ENCODE measurements around the gene FAM110C. TPM values are rescaled to one million over a fixed set of nuclear protein-coding genes. Genes with fewer than 3 reads are reported as not detected.

FAM110C gene
- under 1 TPM; 0.44 to 0.48 TPM for total RNA-seq
- 0.15 TPM for polyA plus RNA-seq

- ChIA-PET POLR2A (no interaction called here), CTCF (no interaction called here)
- H3K36me3 ChIP-seq (ENCODE audit: insufficient read depth, low read length), result no peaks in the 10 kb centered on the region
- DNase-seq, result peak; percentile 29 to 67 (median 41)
- no peaks in the 10 kb centered on the region for H3K9me3 ChIP-seq (ENCODE audit: low read length)
- no peak within 1 kb of the TSS for H3K27ac ChIP-seq (ENCODE audit: low read depth, low read length)
- no peaks in the 10 kb centered on the region for H3K27me3 ChIP-seq (ENCODE audit: insufficient read depth, low read length, poor library complexity, severe bottlenecking)
- peaks cover 10% of the 10 kb centered on the region for H3K4me1 ChIP-seq (ENCODE audit: insufficient read depth, low read length)
- Mint-ChIP-seq H3K4me3 (peak within 1 kb of the TSS; percentile 74 to 92 (median 86)), H3K4me1 (peaks cover 12 to 29% (median 13%) of the 10 kb centered on the region in 3 donors), H3K9me3 (no peaks in the 10 kb centered on the region), H3K27ac (peak within 1 kb of the TSS in 5 of 8 donors; percentile 31 to 95 (median 78)), H3K27me3 (peaks cover 24 to 35% of the 10 kb centered on the region in 2 donors), H3K36me3 (peaks cover 0 to 1% (median 0%) of the 10 kb centered on the region in 3 donors)
- peak within 1 kb of the TSS; percentile 31 for H3K4me3 ChIP-seq (ENCODE audit: low read length)
Observed at GRCh38 chr2:46471-47345, at the start of gene FAM110C. Gene FAM110C, minus strand, starts transcription at chr2:46505. Its CDS starts 120 bp downstream, at chr2:46385.

DNA sequence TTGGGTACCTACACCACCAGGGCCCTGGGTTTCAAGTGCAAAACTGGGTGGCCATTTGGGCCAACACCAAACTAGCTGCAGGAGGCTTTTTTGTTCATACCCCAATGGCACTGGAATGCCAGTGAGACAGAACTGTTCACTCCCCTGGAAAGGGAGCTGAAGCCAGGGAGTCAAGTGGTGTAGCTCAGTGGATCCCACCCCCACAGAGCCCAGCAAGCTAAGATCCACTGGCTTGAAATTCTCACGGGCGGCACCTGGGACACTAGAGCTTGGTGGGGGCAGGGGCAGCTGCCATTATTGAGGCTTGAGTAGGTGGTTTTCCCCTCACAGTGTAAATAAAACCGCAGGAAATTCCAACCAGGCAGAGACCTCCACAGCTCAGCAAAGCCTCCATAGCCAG lies 46.0 kb upstream of the FAM110C start:
- Histone ChIP-seq H3K4me3 (ENCODE audit: low read length) (no peak overlapping the region), H3K27me3 (ENCODE audit: insufficient read depth, low read length, poor library complexity, severe bottlenecking) (no peaks in the 10 kb centered on the region), H3K4me1 (ENCODE audit: insufficient read depth, low read length) (no peaks in the 10 kb centered on the region), H3K36me3 (ENCODE audit: insufficient read depth, low read length) (no peaks in the 10 kb centered on the region), H3K27ac (ENCODE audit: low read depth, low read length) (no peak overlapping the region), H3K9me3 (ENCODE audit: low read length) (no peaks in the 10 kb centered on the region)
- DNase-seq, result no peak
- Mint-ChIP-seq H3K4me1 (no peaks in the 10 kb centered on the region), H3K27ac (no peak overlapping the region), H3K9me3 (peaks cover 0 to 11% (median 0%) of the 10 kb centered on the region in 5 donors), H3K27me3 (peaks cover 10 to 48% of the 10 kb centered on the region in 2 donors), H3K4me3 (no peak overlapping the region), H3K36me3 (no peaks in the 10 kb centered on the region)
- ChIA-PET POLR2A (no interaction called here), CTCF (no interaction called here)

GRCh38 chr2:90645-91312 lies 44.5 kb upstream of the FAM110C start:
- no peak overlapping the region for H3K4me3 Mint-ChIP-seq
- DNase-seq, result no peak
- Histone ChIP-seq H3K27me3 (ENCODE audit: insufficient read depth, low read length, poor library complexity, severe bottlenecking) (no peaks in the 10 kb centered on the region), H3K27ac (ENCODE audit: low read depth, low read length) (no peak overlapping the region), H3K36me3 (ENCODE audit: insufficient read depth, low read length) (no peaks in the 10 kb centered on the region), H3K4me1 (ENCODE audit: insufficient read depth, low read length) (no peaks in the 10 kb centered on the region), H3K9me3 (ENCODE audit: low read length) (no peaks in the 10 kb centered on the region), H3K4me3 (ENCODE audit: low read length) (no peak overlapping the region)
- peaks cover 9 to 40% of the 10 kb centered on the region in 2 donors for H3K27me3 Mint-ChIP-seq
- H3K36me3 Mint-ChIP-seq, result no peaks in the 10 kb centered on the region
- peaks cover 0 to 8% (median 0%) of the 10 kb centered on the region in 5 donors for H3K9me3 Mint-ChIP-seq
- ChIA-PET POLR2A (no interaction called here), CTCF (no interaction called here)
- H3K27ac Mint-ChIP-seq, result no peak overlapping the region
- no peaks in the 10 kb centered on the region for H3K4me1 Mint-ChIP-seq

- Mint-ChIP-seq H3K9me3 (no peaks in the 10 kb centered on the region), H3K27me3 (peaks cover 9 to 35% of the 10 kb centered on the region in 2 donors), H3K4me3 (no peak overlapping the region), H3K4me1 (no peaks in the 10 kb centered on the region), H3K27ac (no peak overlapping the region), H3K36me3 (no peaks in the 10 kb centered on the region)
- no peaks in the 10 kb centered on the region for H3K4me1 ChIP-seq (ENCODE audit: insufficient read depth, low read length)
- ChIA-PET POLR2A (no interaction called here), CTCF (no interaction called here)
- no peak overlapping the region for H3K27ac ChIP-seq (ENCODE audit: low read depth, low read length)
- H3K27me3 ChIP-seq (ENCODE audit: insufficient read depth, low read length, poor library complexity, severe bottlenecking), result no peaks in the 10 kb centered on the region
- no peak for DNase-seq
- no peaks in the 10 kb centered on the region for H3K36me3 ChIP-seq (ENCODE audit: insufficient read depth, low read length)
- no peaks in the 10 kb centered on the region for H3K9me3 ChIP-seq (ENCODE audit: low read length)
- H3K4me3 ChIP-seq (ENCODE audit: low read length), result no peak overlapping the region
Observed at GRCh38 chr2:85761-86160, 39.5 kb upstream of the FAM110C start.

DNA sequence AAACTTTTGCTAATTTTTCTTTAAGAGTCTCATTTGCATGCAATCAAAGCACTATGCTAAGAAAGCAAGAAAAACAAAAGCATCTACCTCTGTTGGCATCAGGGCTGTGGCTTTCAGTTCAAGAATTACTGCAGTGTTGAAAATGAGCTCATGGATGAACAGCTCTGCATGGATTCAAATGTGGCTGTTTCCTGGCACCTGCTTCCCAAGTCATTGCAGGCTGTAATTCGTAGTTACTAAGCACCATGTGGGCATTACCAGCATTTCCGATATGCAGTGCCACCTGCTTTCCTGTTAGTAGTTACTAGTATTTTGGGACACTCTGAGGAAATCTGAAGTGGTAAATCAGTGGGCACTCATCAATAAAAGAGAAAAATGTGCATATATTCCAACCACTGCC lies 37.8 kb upstream of the FAM110C start:
- Histone ChIP-seq H3K4me1 (ENCODE audit: insufficient read depth, low read length) (no peaks in the 10 kb centered on the region), H3K27me3 (ENCODE audit: insufficient read depth, low read length, poor library complexity, severe bottlenecking) (no peaks in the 10 kb centered on the region), H3K4me3 (ENCODE audit: low read length) (no peak overlapping the region), H3K9me3 (ENCODE audit: low read length) (no peaks in the 10 kb centered on the region), H3K36me3 (ENCODE audit: insufficient read depth, low read length) (no peaks in the 10 kb centered on the region), H3K27ac (ENCODE audit: low read depth, low read length) (no peak overlapping the region)
- Mint-ChIP-seq H3K27ac (no peak overlapping the region), H3K9me3 (no peaks in the 10 kb centered on the region), H3K27me3 (peaks cover 18 to 47% of the 10 kb centered on the region in 2 donors), H3K4me1 (no peaks in the 10 kb centered on the region), H3K4me3 (no peak overlapping the region), H3K36me3 (no peaks in the 10 kb centered on the region)
- DNase-seq, result no peak
- POLR2A ChIA-PET, result no interaction called here
- CTCF ChIA-PET, result no interaction called here

GRCh38 chr2:80971-81736 lies 34.8 kb upstream of the FAM110C start:
- Mint-ChIP-seq H3K4me1 (no peaks in the 10 kb centered on the region), H3K9me3 (peaks cover 0 to 7% (median 2%) of the 10 kb centered on the region in 5 donors), H3K27ac (no peak overlapping the region), H3K27me3 (peaks cover 23 to 70% of the 10 kb centered on the region in 2 donors), H3K36me3 (peaks cover 0 to 7% (median 0%) of the 10 kb centered on the region in 3 donors), H3K4me3 (no peak overlapping the region)
- H3K4me1 ChIP-seq (ENCODE audit: insufficient read depth, low read length), result no peaks in the 10 kb centered on the region
- no peak overlapping the region for H3K27ac ChIP-seq (ENCODE audit: low read depth, low read length)
- POLR2A ChIA-PET, result no interaction called here
- CTCF ChIA-PET, result no interaction called here
- no peaks in the 10 kb centered on the region for H3K27me3 ChIP-seq (ENCODE audit: insufficient read depth, low read length, poor library complexity, severe bottlenecking)
- no peaks in the 10 kb centered on the region for H3K36me3 ChIP-seq (ENCODE audit: insufficient read depth, low read length)
- no peak for DNase-seq
- H3K9me3 ChIP-seq (ENCODE audit: low read length), result no peaks in the 10 kb centered on the region
- no peak overlapping the region for H3K4me3 ChIP-seq (ENCODE audit: low read length)

DNA sequence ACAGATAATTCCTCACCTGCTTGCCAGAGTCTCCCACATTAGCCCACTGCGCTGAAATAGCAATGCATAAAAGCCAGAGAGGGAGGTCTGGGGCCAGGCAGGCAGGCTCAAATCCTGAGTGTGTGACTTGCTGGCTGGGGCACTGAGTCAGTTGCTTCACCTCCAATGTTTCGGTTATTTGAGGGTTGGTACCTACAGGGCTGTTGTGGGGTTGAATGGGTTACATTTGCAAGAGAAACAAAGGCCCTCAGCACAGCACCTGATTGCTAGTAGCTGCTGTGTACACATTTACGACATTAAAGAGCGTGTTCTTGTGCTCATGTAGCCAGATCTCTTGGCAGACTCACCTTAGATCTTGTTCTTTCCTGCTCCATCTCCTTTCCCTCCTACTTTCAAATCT lies 34.1 kb upstream of the FAM110C start:
- no peak overlapping the region for H3K4me3 ChIP-seq (ENCODE audit: low read length)
- Mint-ChIP-seq H3K27me3 (peaks cover 24 to 78% of the 10 kb centered on the region in 2 donors), H3K27ac (no peak overlapping the region), H3K9me3 (peaks cover 0 to 7% (median 2%) of the 10 kb centered on the region in 5 donors), H3K4me3 (no peak overlapping the region), H3K36me3 (peaks cover 0 to 7% (median 0%) of the 10 kb centered on the region in 3 donors), H3K4me1 (no peaks in the 10 kb centered on the region)
- CTCF ChIA-PET, result no interaction called here
- no peaks in the 10 kb centered on the region for H3K36me3 ChIP-seq (ENCODE audit: insufficient read depth, low read length)
- H3K27me3 ChIP-seq (ENCODE audit: insufficient read depth, low read length, poor library complexity, severe bottlenecking), result no peaks in the 10 kb centered on the region
- POLR2A ChIA-PET, result no interaction called here
- H3K4me1 ChIP-seq (ENCODE audit: insufficient read depth, low read length), result no peaks in the 10 kb centered on the region
- no peak for DNase-seq
- no peak overlapping the region for H3K27ac ChIP-seq (ENCODE audit: low read depth, low read length)
- H3K9me3 ChIP-seq (ENCODE audit: low read length), result no peaks in the 10 kb centered on the region
